Suppressor macrophage treated with lipopolysaccharide for 1 hour (primary cell): Measurements from ENCODE around the gene RNF112.

ENCODE experiments used
- DNase-seq, 3 donors: peaks; one replicate each; pipeline ENCODE4 v3.0.0-alpha.2; 2020 to 2022

The RNF112 gene

DNA sequence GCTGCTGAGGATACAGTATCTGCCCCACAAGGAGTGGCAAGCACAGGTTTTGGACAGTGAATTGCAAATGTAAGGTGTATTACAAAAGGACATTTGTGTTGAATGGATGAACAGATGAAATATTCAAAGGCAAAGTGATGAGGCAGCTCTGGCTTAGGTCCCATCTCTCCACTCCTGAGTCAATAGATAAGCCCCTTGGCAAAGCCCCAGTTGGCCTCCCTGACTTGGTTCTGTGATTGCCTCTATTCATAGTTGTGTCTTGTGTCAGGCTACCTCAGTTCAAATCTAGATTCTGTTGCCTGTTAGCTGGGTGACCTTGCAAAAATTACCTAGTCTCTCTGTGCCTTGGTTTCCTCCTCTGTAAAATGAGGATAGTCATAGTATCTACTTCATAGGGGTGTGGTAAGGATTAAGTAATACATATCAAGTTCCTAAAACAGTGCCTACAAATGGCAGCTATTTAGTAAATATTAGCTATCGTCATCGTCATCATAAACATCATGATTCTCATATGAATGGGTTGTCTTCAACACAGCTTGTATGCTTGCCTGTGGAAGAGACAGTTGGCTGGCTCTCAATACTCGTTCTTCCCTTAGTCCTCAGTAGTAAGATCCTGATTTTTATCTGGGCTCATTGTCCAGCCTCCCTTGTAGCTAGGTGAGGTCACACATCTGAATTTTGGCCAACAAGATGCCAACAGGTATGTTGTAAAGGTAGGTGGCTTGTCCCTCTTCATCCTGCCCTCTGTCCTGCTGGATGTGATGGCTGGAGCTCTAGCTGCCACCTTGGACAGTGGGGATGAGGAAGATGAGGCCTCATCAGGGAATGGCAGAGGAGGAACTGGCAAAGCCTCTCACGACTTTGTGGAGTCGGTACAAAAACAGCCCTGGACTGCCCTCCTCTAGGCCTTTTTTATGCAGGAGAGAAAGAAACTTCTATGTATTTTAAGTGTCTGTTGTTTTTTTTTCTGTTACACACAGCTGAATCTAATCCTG, 21.9 kb upstream of the RNF112 start:
- DNase-seq: peak in 2 of 3 donors; percentile 36 to 43

- DNase-seq: no peak
Observed at GRCh38 chr17:19390951-19391350, 20.1 kb upstream of the RNF112 start.

DNA sequence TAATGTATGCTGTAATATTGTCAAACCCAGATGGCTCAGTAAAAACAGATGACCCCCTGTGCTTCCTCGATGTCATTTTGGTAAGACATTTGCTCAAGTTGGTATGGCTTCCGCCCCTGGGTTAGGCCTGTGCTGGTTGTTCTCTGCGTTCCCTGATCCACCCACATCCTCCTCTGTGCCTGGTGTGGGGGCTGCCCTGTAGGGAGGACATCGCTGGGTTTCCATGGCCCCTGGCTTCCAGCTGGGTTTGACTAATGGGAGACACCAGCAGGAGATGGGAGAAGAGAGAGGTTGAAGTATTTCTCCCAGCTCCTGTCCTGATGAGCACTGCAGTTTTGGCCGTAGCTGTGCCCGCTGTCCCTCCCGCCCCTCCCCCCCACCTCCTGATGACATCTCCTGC, 19.6 kb upstream of the RNF112 start:
- DNase-seq: no peak

GRCh38 chr17:19392303-19392702, 18.7 kb upstream of the RNF112 start:
- no peak for DNase-seq

DNA sequence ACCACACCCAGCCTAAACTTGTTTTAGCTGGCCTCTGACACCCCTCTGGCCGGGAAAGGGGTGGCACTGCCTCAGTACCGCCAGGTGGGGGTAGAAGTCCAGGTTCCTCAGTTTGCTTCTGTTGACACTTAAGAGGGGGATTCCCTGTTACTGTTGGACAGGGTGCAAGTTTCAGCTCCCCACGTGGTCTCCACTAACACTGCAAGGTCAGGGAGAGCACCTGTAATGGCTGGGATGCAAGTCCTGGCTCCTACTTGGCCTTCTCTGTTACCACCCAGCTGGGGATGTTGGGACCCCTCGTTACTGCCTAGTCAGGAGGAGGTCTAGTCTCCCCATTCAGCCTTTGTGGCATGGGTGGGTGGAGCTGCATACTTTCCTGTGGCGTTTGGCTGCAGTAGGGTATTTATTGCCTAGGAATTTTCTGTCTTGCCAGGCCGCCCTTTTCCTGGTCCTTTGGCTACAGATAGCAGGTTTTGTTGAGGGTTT, 13.4 kb upstream of the RNF112 start:
- no peak for DNase-seq

GRCh38 chr17:19398301-19399181, 12.5 kb upstream of the RNF112 start:
- peak; percentile 90 to 95 (median 93) for DNase-seq

- DNase-seq: no peak
Observed at GRCh38 chr17:19399750-19400450, 11.1 kb upstream of the RNF112 start.

- DNase-seq: no peak
Observed at GRCh38 chr17:19401321-19402010, 9.6 kb upstream of the RNF112 start.

DNA sequence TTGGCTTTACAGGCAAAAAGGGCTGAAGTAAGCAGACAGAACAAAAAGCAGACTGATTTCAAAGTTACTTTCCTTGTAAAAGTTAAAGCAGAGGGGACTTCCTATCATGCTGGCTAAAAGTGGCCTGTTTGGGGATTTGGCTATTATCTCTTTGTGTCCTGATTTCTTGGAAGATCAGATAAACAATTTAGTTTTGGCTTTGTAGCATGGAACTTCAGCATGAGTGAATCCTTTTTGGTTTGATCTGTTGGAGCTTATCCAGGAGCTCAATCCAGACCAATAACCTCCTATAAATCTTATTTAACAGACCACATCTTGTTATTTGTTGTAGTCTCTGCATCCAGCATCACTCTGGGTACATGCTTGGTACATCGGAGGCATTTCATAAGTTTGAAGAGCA, 8.9 kb upstream of the RNF112 start:
- DNase-seq: no peak

DNA sequence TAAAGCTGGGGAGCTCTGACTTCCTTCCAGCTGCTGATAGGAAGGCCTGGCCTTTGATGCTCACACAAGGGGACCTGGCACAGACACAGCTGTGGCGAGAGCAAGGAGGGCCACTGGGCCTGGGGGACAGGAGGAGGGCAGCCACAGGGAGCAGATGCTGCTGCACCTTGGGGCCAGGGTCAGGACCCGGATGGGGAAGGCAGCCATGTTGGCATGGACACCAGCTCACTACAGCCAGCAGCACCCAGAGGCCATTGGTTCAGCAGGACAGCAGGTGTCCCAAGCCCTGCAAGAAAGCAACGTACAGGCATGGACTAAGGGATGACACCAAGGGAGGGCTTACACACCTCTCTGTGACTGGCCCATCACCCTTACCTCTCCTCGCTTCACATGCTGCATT, 8.0 kb upstream of the RNF112 start:
- no peak for DNase-seq

DNA sequence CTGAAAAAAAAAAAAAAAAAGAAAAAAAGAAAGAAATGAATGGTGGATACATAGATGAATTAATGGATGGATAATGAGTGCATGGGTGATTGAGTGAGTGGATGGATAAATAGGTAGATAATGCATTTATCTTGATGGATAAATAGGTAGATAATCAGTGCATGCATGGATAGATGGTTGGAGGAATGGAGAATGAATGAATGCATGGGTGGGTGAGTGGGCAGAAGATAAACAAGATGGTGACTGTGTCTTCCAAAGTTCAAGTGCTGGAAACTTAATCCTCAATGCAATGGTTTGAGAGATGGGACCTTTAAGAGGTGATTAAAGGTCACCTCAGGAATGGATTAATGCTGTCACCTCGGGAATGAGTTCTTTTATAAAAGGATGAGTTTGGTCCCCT, 6.8 kb upstream of the RNF112 start:
- no peak for DNase-seq

GRCh38 chr17:19405114-19405513, 5.9 kb upstream of the RNF112 start:
- DNase-seq: no peak

- no peak for DNase-seq
Observed at GRCh38 chr17:19407601-19408345, 3.3 kb upstream of the RNF112 start.

- DNase-seq: no peak
Observed at GRCh38 chr17:19408346-19408710, 2.7 kb upstream of the RNF112 start.

DNA sequence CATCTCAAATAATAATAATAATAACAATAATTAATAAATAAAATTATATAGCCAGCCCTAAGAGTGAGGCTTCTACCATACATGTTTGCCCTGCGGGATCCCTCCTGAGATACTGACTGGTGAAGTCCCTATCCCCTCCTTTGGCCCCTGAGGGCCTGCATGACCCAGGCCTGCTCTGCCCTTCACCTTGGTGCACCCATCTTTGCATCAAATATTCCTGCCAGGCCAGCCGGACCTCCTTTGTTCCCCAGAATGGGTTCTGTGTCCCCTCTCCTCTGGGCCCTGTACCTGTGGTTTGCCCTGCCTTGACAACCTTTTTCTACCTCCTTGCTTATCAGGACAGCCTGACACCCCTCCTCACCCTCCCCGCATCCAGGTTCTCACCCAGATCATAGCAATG, 2.0 kb upstream of the RNF112 start:
- DNase-seq: no peak

- DNase-seq: no peak
Observed at GRCh38 chr17:19409509-19409908, 1.5 kb upstream of the RNF112 start.

DNA sequence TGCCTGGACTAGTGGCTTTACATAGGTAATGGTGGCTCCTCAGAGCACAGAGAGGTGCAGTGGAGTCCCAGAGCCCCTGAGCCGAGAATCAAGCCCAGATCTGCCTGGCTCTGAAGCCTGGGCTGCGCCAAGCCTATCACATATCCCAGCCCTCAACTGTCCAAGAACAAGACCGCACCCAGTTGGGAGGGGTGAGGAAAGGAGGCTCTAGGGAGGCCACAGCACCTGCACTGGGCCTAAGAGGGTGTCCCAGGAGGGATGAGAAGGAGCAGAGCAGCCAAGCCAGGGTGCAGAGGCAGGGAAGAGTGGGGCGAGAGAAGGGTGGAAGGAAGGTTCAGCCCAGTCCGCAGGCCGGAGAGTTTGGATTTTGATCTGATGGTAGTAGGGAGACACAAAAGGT, 941 bp upstream of the RNF112 start:
- no peak for DNase-seq

DNA sequence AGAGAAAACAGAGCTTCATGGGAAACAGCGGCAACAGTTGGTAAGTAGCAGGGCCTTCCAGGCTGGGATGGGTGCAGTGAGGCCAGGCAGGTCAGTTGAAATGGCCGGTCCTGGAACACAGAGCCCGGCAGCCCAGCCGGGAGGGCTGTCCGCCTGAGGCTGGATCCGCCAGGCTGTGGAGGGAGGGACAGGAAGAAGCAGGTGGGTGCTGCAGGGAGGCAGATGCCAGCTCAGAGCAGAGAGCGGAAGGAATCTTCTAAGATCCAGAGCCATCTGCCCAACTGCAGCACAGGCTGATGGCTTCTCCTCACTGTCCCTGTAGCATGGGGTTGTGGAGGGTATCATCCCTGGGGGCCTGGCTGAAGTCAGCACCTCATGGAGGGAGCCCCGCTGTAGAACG, 599 bp downstream of the RNF112 start:
- DNase-seq: no peak

DNA sequence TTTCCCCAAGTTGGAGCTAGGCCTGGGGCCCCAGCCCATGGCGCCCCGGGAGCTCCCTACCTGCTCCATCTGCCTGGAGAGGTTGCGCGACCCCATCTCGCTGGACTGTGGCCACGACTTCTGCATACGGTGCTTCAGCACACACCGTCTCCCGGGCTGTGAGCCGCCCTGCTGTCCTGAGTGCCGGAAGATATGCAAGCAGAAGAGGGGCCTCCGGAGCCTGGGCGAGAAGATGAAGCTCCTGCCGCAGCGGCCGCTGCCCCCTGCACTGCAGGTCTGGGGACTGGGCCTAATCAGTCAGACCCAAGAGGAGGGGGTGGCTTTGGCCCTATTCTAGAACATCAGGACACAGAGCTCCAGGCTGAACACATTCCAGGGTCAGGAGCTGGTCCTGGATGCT, 1.5 kb downstream of the RNF112 start:
- no peak for DNase-seq

- no peak for DNase-seq
Observed at GRCh38 chr17:19412984-19413383, 2.0 kb downstream of the RNF112 start.

GRCh38 chr17:19413761-19414160, 2.7 kb downstream of the RNF112 start:
- DNase-seq: no peak
